Measurements from ENCODE around the gene IDH3A.

Gene IDH3A

GRCh38 chr15:78168608-78169007, 19.4 kb downstream of the IDH3A start:
- no peak for DNase-seq

- DNase-seq, result no peak
Observed at GRCh38 chr15:78170848-78171773, 21.9 kb downstream of the IDH3A start.

- no peak for DNase-seq
Observed at GRCh38 chr15:78171864-78172472, 22.8 kb downstream of the IDH3A start.

- no peak for DNase-seq
Observed at GRCh38 chr15:78174401-78174800, 25.2 kb downstream of the IDH3A start.

- DNase-seq, result no peak
Observed at GRCh38 chr15:78175330-78175729, 26.2 kb downstream of the IDH3A start.

- peak; percentile 23 for DNase-seq
Observed at GRCh38 chr15:78177447-78177873, 28.3 kb downstream of the IDH3A start.

GRCh38 chr15:78178064-78178463, 28.9 kb downstream of the IDH3A start:
- no peak for DNase-seq

GRCh38 chr15:78179286-78179840, 30.2 kb downstream of the IDH3A start:
- no peak for DNase-seq

GRCh38 chr15:78179906-78180305, 30.7 kb downstream of the IDH3A start:
- no peak for DNase-seq

- no peak for DNase-seq
Observed at GRCh38 chr15:78182336-78182700, 33.2 kb downstream of the IDH3A start.

GRCh38 chr15:78182821-78183220, 33.7 kb downstream of the IDH3A start:
- DNase-seq, result no peak

GRCh38 chr15:78192826-78193594, 43.8 kb downstream of the IDH3A start:
- no peak for DNase-seq

- DNase-seq, result no peak
Observed at GRCh38 chr15:78193731-78194567, 44.8 kb downstream of the IDH3A start.

- DNase-seq, result no peak
Observed at GRCh38 chr15:78194568-78194925, 45.4 kb downstream of the IDH3A start.

GRCh38 chr15:78195735-78196201, 46.6 kb downstream of the IDH3A start:
- DNase-seq, result no peak

- no peak for DNase-seq
Observed at GRCh38 chr15:78197632-78198031, 48.5 kb downstream of the IDH3A start.

- no peak for DNase-seq
Observed at GRCh38 chr15:78200276-78200930, 51.2 kb downstream of the IDH3A start.

- DNase-seq, result no peak
Observed at GRCh38 chr15:78201281-78202190, 52.4 kb downstream of the IDH3A start.

GRCh38 chr15:78203346-78204225, 54.4 kb downstream of the IDH3A start:
- no peak for DNase-seq

Measured in amniotic stem cell (primary cell).